GM21367 (cell line): ENCODE results near the gene LCE2B.
"Not testable (repeated sequence)": the region's sequence is repeated elsewhere in the genome, so short reads cannot be mapped to it uniquely, and the experiment has no call there.

Source experiments
- ATAC-seq: cut with Tn5 transposase; IDR thresholded peaks from one replicate; pipeline ENCODE4 v1.9.1; 2021; ENCODE audit not compliant: unreplicated experiment

The LCE2B gene, protein sequence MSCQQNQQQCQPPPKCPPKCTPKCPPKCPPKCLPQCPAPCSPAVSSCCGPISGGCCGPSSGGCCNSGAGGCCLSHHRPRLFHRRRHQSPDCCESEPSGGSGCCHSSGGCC

DNA sequence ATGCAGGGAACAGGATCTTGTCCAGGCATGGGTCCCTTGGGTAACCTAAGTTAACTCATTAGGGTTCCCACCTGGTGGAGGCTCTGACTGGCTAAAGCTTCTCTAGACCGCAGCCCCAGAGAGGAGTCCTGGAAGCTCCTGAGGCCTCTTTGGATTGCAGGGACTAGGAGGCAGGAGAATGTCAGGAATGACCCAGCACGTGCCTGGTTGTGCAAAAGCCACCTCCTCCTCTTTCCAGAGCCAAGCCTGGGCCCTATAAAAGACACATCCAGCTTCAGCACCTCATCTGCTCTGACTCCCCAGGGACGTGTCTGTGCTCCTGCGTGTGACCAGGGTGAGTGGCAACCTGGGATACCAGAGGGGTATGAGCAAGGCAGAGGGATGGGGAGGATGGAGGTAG, at the start of gene LCE2B:
Gene LCE2B (plus strand): TSS at position 301 of the 400 bp plus-strand sequence. CDS start 721 bp downstream, outside the sequence.
- not testable (repeated sequence) for ATAC-seq

DNA sequence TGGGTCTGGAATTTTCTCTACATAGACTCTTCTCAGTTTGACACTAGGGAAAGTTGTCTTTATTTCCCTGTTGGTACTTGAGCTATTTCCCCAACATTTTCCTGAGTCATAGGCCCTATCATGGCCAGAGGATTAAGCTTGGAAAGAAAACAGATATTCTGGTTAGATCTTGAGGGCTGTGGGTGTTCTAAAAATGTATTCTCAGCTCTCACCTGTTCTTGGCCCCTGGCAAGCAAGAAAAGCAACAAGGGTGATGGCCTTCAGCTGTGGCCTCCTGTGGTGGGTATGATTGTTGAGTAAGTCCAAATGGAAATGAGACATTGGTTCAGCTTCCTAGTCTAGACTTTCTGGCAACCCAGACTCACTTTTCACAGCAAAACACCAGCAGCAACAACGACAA, 45.6 kb upstream of the LCE2B start:
- no peak for ATAC-seq

DNA sequence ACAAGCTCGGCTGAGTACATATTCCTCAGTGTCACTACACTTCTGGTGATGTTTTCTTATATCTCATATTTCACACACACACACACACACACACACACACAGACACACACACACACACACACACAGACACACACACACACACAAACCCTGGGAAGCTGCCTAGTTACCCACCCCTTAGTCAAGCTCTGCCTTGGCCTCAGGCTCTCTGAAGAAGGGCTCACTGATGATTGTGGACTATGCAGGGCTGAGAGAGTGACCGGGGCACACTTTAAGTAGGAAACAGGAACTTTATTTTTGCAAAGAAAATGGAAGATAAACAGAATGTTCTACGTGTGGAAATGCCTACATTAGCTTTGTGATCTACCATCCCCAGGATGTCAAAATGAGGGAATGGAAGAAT, 42.0 kb upstream of the LCE2B start:
- ATAC-seq, result no peak

DNA sequence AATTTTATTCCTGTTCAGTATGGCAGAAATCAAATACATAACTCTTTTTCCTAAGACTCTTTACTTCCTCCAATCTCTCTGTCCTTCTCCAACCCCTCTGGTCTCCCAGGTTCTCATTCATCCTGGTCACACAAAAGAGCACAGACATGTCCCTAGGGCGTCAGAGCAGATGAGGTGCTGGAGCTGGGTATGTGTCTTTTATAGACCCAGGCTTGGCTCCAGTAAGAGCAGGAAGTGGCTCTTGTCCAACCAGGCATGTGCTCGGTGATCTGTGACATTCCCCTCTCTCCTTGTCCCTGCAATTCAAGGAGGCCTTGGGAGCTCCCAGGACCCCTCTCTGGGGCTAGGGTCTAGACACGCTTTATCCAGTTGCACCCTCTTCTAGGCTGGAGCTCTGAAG, 40.8 kb upstream of the LCE2B start:
- no peak for ATAC-seq

DNA sequence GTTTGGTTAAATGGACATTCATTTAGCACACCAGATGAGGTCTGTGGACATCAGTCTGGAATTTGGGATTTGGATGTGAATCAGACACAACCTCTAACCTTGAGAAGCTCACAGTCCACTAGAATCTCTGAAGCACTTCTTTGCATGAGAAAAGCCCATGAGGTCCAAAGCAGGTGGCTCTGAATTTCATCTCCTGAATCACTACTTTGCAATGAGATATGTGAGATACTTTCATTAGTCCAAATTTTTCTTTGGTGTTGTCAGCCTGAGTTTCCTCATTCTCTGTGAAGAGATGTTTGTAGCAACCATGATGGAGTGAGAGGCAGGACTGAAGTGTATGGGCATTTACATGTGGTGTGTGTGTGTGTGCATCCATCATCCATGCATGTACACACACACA, 39.3 kb upstream of the LCE2B start:
- ATAC-seq, result no peak

DNA sequence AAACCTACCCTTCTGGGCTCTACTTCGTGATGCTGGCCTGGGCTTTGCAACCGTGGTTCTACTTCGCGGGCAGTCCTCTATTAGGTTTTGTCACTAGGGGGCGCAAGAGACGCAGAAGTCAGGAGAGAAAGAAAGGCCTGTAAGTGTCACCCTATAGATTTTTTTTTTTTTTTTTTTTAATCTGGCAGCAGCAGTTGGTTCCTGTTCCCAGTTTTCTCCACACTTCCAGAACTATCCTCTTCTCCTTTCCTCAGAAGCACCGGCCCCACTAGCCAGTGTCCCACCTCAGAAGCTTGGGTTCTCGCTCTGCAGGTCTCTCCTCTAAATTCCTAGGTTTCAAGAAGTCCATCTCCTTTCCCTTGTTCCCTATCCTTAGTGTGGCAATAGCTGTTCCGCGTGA, 31.8 kb upstream of the LCE2B start:
- ATAC-seq, result no peak

DNA sequence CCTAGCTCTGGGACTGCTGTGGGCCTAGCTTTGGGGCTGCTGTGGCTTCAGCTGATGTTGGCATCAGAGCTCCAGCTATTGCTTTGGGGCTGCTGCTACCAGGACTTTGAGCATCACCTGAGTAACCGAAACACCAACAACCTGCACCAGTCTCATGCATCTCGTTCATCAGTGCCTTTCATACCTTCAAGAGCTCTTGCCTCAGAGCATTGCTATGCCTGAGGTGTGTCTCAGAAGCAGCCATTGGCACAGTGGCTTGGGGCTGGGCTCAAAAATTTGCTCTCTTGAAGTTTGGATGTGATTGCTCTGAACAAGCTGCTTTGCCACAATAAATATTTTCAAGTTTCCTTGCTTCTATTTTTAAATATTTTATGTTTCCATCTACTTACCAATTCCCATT, 29.5 kb upstream of the LCE2B start:
- ATAC-seq, result no peak

DNA sequence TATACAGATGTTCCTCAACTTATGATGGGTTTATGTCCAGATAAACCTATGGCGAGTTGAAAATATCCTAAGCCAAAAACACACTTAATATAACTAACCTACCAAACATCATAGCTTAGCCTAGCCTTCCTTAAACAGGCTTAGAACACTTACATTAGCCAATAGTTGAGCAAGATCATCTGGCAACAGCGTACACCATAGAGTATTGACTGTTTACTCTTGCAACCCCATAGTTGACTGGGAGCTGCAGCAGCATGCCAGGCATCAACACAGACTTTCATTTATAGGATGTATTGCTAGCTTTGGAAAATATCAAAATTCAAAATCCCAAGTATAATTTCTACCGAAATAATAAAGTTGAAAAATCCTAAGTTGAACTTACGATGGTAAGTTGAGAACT, 28.2 kb upstream of the LCE2B start:
- ATAC-seq, result no peak

DNA sequence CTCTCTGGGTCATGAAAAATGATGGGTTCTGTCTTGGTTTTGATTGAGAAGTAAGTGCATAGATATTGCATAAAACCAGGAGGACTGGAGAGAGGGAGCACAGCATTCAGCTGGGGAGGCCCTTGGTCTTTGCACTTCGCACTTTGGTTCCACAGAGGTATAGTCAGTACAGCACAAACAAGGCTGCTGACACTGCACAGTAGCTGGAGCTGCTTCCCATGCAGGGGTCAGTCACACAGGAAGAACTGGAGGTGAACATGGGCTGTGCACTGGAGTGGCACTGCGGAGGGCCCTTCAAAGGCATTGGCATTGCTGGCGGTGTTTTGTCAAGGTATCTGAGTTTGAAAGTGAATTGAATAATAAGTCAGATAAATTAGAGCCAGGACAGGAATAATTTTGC, 27.3 kb upstream of the LCE2B start:
- no peak for ATAC-seq

DNA sequence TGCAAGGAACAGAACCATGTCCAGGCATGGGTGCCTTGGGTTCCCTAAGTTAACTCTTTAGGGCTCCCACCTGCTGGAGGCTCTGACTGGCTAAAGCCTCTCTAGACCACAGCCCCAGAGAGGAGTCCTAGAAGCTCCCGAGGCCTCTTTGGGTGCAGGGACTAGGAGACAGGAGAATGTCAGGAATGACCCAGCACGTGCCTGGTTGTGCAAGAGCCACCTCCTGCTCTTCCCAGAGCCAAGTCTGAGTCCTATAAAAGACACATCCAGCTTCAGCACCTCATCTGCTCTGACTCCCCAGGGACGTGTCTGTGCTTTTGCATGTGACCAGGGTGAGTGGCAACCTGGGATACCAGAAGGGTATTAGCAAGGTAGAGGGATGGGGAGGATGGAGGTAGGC, 22.8 kb upstream of the LCE2B start, which contains the start of gene LCE2D:
Gene LCE2D (plus strand): TSS at position 283 of the 400 bp plus-strand sequence. CDS start 726 bp downstream, outside the sequence.
- no peak for ATAC-seq

DNA sequence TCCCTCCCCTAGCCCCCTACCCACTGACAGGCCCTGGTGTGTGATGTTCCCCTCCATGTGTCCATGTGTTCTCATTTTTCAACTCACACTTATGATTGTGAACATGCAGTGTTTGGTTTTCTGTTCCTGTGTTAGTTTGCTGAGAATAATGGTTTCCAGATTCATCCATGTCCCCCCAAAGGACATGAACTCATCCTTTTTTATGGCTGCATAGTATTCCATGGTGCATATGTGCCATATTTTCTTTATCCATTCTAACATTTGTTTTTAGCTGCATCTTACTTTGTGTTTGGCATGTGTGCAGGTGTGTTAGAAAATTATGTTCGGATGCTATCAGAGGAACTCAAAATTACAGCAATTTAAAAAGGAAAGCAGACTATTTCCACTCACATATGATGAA, 19.8 kb upstream of the LCE2B start:
- ATAC-seq, result not testable (repeated sequence)

DNA sequence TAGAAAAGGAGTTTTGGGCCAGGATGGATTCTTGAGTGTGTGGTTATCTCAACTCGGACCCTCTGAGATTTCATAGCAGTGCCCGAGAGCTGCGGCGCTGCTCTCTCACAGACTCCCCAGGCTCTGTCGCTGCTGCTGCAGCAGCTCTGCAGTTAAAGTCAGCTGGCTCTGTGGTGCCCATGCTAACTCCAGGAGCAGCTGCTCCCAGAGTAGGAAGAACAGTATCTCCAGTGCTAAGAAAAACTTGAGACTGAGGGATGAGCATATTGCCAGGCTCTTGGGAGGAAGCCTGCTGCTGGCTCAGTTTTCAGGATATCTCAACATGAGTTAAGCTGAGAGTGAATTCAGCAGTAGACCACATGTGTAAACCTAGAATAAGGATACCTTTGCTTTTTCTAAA, 18.3 kb upstream of the LCE2B start:
- no peak for ATAC-seq

DNA sequence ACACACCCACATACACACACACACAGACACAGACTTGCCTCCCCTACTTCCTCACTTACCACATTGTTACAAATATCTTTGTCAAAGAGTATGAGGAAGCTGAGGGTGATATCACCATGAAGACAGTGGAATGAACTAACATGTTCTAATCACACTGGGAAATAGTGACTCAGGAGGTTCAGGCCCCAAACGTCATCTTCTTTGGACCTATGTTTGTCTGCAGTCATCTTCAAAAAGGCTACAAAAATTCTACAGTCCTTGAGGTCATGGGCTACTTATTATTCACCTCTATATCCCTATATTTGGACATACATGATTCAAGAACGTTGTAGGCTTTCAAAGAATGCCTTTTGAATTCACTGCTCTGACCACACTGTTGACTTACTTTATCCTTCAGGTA, 12.9 kb upstream of the LCE2B start:
- ATAC-seq, result no peak

DNA sequence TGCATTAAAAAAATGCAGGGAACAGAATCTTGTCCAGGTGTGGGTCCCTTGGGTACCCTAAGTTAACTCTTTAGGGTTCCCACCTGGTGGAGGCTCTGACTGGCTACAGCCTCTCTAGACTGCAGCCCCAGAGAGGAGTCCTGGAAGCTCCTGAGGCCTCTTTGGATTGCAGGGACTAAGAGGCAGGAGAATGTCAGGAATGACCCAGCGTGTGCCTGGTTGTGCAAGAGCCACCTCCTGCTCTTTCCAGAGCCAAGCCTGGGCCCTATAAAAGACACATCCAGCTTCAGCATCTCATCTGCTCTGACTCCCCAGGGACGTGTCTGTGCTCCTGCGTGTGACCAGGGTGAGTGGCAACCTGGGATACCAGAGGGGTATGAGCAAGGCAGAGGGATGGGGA, 10.9 kb upstream of the LCE2B start, which contains the start of gene LCE2C:
Gene LCE2C (plus strand): TSS at position 297 of the 400 bp plus-strand sequence. CDS start 737 bp downstream, outside the sequence.
- not testable (repeated sequence) for ATAC-seq

DNA sequence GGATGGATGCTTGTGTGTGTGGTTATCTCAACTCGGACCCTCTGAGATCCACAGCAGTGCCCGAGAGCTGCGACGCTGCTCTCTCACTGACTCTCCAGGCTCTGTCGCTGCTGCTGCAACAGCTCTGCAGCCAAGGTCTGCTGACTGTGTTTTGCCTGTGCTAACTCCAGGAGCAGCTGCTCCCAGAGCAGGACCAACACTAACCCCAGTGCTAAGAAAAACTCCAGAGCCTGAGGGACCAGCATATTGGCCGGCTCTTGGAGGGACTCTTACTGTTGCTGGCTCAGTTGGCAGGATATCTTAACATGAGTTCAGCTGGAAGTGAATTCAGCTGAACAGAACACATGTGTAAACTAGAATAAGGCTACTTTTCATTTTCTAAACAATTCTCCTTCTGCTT, 6.5 kb upstream of the LCE2B start:
- no peak for ATAC-seq

DNA sequence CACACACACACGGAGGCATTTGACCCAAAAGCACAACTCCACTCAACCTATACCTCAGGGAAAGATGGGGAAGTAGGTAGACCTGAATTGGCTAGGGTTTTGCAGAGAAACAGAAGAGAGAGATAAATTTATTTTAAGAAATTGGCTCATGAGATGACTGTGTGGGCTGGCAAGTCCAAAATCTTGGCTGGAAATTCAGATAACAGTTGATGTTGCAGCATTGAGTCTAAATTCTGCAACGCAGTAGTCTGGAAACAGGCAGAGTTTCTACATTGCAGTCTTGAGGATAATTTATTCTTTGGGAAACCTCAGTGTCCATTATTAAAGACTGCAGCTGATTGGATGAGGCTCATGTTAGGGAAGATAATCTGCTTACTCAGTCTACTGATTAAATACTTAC, 4.3 kb upstream of the LCE2B start:
- ATAC-seq, result no peak

DNA sequence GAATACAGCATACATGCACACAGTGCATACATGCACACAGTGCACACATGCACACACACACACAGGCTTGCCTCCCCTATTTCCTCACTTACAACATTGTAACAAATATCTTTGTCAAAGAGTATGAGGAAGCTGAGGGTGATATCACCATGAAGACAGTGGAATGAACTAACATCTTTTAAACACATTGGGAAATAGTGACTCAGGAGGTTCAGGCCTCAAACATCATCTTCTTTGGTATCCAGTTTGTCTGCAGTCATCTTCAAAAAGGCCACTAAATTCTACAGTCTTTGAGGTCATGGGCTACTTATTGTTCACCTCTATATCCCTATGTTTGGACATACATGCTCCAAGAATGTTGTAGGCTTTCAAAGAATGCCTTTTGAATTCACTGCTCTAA, 2.1 kb upstream of the LCE2B start:
- ATAC-seq, result no peak

DNA sequence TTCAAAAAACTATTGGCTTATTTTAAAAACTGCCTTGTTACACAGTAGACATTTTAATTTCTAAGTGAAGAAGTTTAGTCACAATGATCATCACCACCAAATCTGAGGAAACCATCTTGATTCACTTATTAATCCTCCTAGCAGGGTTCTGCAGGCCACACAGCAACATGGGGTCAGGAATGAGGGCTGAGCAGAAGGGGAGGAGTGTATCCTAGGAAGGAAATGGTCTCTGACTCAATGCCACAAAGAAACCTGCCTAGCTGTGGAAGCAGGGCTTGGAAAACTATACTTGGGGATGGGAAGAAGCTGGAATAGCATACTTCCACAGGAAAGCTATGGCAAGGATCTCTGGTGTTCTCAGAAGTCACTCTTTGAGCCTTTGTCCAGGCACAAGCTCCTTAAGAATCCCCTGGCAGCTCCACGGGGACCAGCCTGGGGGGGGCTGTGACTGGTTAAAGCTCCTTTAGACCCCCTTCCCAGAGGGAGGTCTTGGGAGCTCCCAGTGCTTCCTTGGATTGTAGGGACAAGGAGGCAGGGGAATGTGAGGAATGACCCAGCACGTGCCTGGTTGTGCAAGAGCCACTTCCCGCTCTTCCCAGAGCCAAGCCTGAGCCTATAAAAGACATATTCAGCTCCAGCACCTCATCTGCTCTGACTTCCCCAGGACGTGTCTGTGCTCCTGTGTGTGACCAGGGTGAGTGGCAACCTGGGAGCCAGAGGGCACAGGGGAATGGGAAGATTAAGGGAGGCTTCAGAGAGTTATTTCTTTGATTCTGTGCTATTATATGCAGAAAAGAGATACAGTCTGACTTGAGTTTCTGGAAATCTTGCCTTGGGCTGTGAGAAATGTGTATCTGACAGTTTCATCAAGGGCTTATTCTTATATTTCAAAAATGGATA, 12.0 kb downstream of the LCE2B start, which contains the start of gene LCE2A:
Gene LCE2A (plus strand): TSS at position 645 of the 900 bp plus-strand sequence. CDS start 557 bp downstream, outside the sequence.
- no peak for ATAC-seq

DNA sequence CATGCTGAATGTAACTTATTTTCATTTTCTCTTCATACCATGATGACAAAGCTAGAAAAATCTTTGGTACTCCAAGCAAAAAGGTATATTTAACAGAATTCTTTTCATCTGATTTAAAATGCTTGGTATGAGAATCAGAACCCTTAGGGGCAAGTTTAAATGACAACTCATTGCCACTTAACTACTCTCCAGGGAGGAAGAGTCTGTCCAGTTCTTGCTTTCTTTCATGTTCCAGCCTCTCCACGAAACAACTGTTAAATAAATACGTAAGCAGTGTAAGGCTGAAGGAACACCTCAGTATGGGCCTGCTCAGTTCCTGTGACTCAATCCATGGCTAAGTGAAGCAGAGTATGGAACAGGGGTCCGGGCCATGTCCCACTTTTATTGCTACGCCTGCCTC, 13.8 kb downstream of the LCE2B start:
- no peak for ATAC-seq

DNA sequence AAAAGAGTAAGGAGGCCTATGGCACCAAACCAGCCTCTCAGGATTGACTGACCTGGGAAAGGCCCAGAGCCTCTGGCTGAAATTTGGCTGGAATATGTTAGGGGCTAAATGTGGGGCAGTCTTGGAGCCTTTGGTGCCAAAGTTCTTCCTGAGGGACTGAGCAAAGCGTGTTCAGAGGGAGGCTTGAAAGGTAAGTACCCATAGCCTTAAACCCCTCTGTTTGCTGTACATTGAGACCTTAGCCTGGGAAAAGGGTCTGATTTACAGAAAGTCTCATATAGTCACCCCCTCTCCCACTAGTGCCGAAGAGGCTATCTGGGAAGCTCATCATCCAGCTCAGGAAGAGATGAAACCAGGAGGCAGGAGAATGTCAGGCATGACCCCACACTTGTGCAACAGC, 21.9 kb downstream of the LCE2B start, which contains the start of gene LCE4A:
Gene LCE4A (plus strand): TSS at position 301 of the 400 bp plus-strand sequence. CDS start 916 bp downstream, outside the sequence.
- ATAC-seq, result no peak

DNA sequence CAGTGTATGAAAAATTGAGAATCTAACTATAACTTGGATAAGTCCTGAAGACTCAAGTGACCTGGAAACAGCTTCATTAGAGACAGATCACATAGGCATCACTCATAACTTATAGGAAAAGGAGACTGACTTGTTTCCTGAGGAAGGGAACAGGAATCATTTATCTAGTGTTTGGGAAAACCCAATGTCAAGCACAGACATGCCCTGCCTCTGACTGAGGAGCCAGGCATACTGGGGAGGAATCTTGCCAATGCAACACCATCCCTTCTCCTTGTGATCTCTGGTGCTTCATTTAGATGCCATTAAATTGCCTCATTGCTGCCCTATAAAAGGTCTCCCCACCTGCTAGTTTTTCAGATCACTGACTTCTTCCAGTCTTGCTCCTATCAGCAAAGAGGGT, 32.3 kb downstream of the LCE2B start:
- ATAC-seq, result no peak

DNA sequence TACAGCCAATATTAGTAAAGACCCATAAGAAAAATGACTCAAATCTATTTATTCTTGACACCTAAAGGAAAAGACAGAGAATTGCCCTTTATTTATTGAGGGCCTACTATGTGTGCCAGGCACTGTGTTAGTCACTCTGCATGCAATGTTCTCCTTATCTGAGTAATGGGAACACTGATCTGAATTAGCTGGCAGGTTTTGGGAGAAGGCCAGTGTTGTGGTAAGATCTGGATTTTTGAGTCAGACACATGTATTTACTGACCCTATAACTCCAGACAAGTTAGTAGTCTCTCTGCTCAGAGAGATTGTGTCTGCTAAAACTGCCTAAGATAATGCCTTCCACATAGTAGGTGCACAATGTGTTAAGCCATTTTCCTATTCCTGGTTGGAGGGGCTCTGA, 39.3 kb downstream of the LCE2B start:
- no peak for ATAC-seq
